OCI-LY7 (cell line): ENCODE results near the gene H1-8.

ENCODE experiments used
- EZH2phosphoT487 ChIP-seq: fragments of 200-600 bp; sonication (generic); IDR thresholded peaks from 2 replicates; pipeline ENCODE4 v1.6.1; 2018; ENCODE audit warnings: low read depth, borderline replicate concordance, mild to moderate bottlenecking, mixed run types, antibody characterized with exemption, low read length, moderate library complexity, mixed read lengths
- TF ChIP-seq, protein P1 (sequence below): fragments of 200-600 bp; sonication (generic); conservative IDR thresholded peaks from 2 replicates; pipeline ENCODE4 v1.5.1; 2014; ENCODE audit warnings: mild to moderate bottlenecking, antibody characterized with exemption, low read length, moderate library complexity, mixed read lengths

DNA sequence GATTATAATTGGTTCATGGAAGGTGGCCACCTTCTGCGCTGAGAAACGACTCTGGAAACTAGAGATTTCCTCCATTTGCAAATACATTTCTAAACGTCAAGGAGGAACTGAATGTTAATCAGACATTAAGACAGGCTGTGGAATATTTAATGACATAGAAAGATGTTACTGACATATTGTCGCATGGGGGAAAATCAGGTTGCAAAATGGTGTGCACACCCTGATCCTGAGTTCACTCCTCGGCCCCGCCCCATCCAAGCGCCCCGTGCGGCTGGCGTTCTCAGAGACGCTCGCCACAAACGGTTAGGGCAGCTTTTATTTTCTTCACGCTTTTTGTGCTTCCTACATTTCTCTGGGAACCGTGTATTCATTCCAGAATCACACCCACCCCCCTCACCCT is 10.7 kb downstream of the H1-8 start:
- TF ChIP-seq, protein P1, sequence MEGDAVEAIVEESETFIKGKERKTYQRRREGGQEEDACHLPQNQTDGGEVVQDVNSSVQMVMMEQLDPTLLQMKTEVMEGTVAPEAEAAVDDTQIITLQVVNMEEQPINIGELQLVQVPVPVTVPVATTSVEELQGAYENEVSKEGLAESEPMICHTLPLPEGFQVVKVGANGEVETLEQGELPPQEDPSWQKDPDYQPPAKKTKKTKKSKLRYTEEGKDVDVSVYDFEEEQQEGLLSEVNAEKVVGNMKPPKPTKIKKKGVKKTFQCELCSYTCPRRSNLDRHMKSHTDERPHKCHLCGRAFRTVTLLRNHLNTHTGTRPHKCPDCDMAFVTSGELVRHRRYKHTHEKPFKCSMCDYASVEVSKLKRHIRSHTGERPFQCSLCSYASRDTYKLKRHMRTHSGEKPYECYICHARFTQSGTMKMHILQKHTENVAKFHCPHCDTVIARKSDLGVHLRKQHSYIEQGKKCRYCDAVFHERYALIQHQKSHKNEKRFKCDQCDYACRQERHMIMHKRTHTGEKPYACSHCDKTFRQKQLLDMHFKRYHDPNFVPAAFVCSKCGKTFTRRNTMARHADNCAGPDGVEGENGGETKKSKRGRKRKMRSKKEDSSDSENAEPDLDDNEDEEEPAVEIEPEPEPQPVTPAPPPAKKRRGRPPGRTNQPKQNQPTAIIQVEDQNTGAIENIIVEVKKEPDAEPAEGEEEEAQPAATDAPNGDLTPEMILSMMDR: peak; percentile 43
- no peak for TF ChIP-seq EZH2phosphoT487
